Measurements from ENCODE around the gene OSTM1. TPM values are rescaled to one million over a fixed set of nuclear protein-coding genes. Genes with fewer than 3 reads are reported as not detected.

The OSTM1 gene
- total RNA-seq, 4 donors from 2014 or later, result 48.2 to 74.4 (median 61.2) TPM

DNA sequence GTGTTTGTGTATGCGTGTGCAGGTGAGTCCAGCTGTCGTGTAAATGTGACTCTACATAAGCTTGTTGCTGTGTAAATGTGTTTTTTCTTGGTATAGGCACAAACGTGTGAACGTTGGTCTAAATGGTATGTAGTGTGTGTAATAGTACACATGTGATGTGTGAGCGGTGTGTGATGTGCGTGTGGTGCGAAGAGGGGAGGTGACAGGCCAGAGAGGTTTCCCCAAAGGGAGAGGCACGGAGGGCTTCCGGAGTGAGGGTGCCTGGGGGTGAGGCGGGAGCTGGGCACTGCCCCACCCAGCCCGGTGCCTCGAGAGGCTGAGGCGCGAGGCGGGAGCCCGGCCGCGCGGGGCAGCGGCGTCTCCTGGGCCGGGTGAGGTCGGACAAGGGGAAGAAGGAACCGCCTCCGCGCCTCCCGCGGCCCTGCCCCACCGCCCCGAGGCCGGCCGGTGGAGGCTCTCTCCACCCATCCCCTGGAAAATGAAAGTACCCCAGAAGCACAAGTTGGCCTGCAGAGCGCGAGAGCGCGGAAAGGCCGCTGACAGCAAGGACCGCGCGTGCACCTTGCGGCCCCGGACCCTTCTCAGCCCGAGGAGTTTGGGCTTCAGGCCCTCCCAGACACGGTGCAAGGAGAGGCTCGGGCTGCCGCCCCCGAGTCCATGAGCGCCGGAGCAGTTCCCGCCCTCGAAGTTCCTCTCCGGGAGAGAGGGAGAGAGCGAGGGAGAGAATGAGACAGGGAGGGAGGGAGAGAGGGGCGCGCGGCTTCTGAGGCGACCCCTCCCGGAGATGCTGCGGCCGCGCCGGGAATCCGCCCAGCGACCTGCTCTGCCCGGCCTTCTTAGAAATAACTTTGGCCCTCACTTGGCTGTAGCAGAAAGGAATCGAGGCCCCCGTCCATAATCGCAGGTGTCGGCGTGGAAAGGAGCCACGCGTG, 43.2 kb upstream of the OSTM1 start:
- DNase-seq (ENCODE audit: extremely low spot score), result peak; percentile 89
- 9% methylated on average over 8 of the region's 72 CpGs for WGBS
- TF ChIP-seq, protein P1, sequence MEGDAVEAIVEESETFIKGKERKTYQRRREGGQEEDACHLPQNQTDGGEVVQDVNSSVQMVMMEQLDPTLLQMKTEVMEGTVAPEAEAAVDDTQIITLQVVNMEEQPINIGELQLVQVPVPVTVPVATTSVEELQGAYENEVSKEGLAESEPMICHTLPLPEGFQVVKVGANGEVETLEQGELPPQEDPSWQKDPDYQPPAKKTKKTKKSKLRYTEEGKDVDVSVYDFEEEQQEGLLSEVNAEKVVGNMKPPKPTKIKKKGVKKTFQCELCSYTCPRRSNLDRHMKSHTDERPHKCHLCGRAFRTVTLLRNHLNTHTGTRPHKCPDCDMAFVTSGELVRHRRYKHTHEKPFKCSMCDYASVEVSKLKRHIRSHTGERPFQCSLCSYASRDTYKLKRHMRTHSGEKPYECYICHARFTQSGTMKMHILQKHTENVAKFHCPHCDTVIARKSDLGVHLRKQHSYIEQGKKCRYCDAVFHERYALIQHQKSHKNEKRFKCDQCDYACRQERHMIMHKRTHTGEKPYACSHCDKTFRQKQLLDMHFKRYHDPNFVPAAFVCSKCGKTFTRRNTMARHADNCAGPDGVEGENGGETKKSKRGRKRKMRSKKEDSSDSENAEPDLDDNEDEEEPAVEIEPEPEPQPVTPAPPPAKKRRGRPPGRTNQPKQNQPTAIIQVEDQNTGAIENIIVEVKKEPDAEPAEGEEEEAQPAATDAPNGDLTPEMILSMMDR (IDR thresholded peaks at IDR 0.05), result no peak
- no peak for TF ChIP-seq POLR2AphosphoS5 (IDR thresholded peaks at IDR 0.05)
- TF ChIP-seq EP300 (IDR thresholded peaks at IDR 0.05), result no peak
- no peak for TF ChIP-seq POLR2A (IDR thresholded peaks at IDR 0.05; ENCODE audit: low read depth)
- intact Hi-C loops (cut with DNase I), result loop anchor here (10.0 kb wide), 1 partner anchor 377 kb away; no protein-coding TSS in a partner anchor
- Histone ChIP-seq H3K9me3 (no peaks in the 10 kb centered on the region), H3K4me3 (peak overlapping the region; percentile 62 to 76 (median 68)), H3K27ac (replicated peaks in 1 of 4) (no peak overlapping the region), H3K27me3 (peaks cover 13 to 96% (median 60%) of the 10 kb centered on the region in 4 donors), H3K36me3 (no peaks in the 10 kb centered on the region), H3K4me1 (peaks cover 47 to 65% (median 57%) of the 10 kb centered on the region in 4 donors)

DNA sequence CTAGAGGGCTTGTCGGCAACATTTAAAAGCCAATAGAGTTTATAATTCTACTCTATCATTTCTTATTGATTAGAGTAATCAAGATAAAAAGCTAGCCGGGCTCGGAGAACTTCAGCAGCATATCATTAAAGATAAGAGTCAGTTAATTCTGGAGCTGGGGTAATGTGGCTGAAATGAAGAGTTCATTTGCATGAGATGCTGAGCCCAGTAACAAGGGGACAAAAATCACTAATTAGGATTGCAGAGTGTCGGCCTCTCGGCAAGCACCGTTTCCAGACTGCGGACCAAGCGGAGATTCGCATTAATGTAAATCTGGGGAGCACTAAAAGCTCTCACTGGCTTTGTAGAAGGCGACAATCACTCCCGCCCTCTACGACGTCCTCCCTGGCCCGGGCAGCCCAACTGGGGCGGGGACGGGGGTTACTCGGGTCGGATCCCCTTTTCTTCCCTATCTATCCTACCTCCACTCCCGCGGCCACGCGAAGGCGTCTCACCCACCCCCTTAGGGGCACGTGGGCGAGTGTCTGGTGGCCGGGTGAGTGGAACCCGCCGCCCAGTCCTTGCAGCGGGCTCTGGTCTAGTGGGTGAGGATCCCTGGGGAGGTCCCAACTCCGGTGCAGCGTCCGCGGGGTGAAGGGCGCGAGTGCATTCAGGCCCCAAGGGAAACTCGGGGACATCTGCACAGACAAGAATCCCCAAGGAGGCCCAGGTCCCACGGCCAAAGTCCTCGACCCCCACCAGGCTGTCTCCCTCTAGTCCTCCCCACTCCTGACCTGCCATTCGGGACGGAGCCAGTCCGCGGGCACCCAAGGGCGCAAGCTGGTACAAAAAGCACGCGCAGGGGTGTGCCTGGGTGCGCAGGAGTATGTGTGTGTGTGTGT, 42.2 kb upstream of the OSTM1 start:
- WGBS, result 28% methylated on average over 24 of the region's 46 CpGs
- peaks cover 47 to 65% (median 57%) of the 10 kb centered on the region in 4 donors for H3K4me1 ChIP-seq
- peak overlapping the region; percentile 62 to 76 (median 68) for H3K4me3 ChIP-seq
- TF ChIP-seq POLR2A (IDR thresholded peaks at IDR 0.05; ENCODE audit: low read depth), result no peak
- TF ChIP-seq, protein P1 (IDR thresholded peaks at IDR 0.05), result no peak
- no peak for TF ChIP-seq EP300 (IDR thresholded peaks at IDR 0.05)
- no peak for TF ChIP-seq POLR2AphosphoS5 (IDR thresholded peaks at IDR 0.05)
- H3K9me3 ChIP-seq, result no peaks in the 10 kb centered on the region
- peak; percentile 89 for DNase-seq (ENCODE audit: extremely low spot score)
- H3K36me3 ChIP-seq, result no peaks in the 10 kb centered on the region
- intact Hi-C loops (cut with DNase I), result loop anchor here (10.0 kb wide), 1 partner anchor 378 kb away; no protein-coding TSS in a partner anchor
- no peak overlapping the region for H3K27ac ChIP-seq (replicated peaks in 1 of 4)
- H3K27me3 ChIP-seq, result peaks cover 13 to 93% (median 59%) of the 10 kb centered on the region in 4 donors

DNA sequence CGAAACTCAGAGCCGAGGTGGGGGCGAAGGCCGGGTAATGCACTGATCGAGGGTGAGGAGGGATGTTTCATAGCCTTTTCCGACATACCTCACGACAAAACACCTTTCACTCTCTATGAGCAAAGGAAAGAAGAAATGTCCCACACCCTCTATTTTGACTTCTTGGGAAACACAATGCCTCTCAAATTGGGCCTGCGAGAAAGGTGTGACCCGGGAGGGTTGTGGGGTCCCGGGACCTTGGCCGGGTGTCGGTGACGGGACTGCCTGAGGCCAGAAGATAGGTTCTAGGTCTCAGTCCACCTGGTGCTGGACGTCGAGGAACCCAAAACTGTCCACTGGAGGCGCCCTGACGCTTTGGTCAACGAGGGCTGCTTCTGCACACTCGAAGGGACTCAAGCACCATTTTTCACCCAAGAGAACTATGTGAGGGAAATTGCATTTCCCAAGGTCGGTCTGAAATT, 41.1 kb upstream of the OSTM1 start:
- H3K27me3 ChIP-seq, result peaks cover 13 to 83% (median 54%) of the 10 kb centered on the region in 4 donors
- DNase-seq (ENCODE audit: extremely low spot score), result no peak
- no peaks in the 10 kb centered on the region for H3K9me3 ChIP-seq
- intact Hi-C loops (cut with DNase I), result loop anchor here (10.0 kb wide), 1 partner anchor 379 kb away; no protein-coding TSS in a partner anchor
- H3K27ac ChIP-seq (replicated peaks in 1 of 4), result no peak overlapping the region
- no peak for TF ChIP-seq POLR2AphosphoS5 (IDR thresholded peaks at IDR 0.05)
- TF ChIP-seq, protein P1 (IDR thresholded peaks at IDR 0.05), result peak in 1 of 3 experiments; percentile 33
- peak overlapping the region; percentile 43 to 59 (median 44) for H3K4me3 ChIP-seq
- H3K36me3 ChIP-seq, result no peaks in the 10 kb centered on the region
- WGBS, result 11% methylated on average over 10 of the region's 20 CpGs
- peaks cover 47 to 65% (median 57%) of the 10 kb centered on the region in 4 donors for H3K4me1 ChIP-seq

DNA sequence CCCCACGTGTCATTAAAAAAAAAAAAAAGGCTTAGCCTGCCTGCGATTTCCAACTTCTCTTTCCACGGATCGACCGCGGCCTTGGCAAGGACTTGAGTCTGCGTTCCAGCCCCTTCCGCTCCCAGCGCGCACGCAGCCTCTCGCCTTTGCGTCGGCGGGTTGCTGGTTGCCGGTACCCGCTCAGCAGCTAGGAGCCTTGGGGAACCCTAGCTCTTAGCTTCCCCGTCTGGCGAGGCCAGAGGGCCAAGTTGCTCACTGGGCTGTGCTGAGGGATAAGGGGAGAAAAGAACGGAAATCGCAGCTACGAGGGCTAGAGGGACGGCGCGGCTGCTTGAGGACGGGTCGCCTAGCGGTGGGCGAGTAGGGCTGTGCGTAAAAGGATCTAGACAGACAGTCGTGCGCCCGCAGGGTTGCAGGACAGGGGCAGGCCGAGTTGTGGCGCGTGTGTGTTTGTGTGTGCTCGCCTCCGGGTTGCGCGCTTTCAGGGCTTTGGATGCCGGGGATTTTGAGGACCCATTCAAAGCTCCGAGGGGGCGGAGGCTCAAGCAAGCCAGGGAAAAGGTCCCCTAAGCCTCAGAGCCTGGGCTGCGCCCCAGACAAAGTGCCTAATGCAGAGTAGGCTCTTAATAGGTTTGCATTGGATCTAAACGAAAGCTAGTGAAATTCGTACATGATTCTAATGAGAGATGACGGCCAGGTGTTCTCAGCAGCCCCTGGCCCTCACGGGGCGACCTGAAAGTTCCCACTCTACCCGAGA, 40.5 kb upstream of the OSTM1 start:
- peaks cover 47 to 65% (median 57%) of the 10 kb centered on the region in 4 donors for H3K4me1 ChIP-seq
- WGBS, result 3% methylated on average over 45 of the region's 50 CpGs
- H3K4me3 ChIP-seq, result peak overlapping the region; percentile 43 to 59 (median 44)

More for the DNA sequence above, 40.5 kb upstream of the OSTM1 start:
- TF ChIP-seq POLR2AphosphoS5 (IDR thresholded peaks at IDR 0.05) (peak in 1 of 2 donors; percentile 14), EP300 (IDR thresholded peaks at IDR 0.05) (no peak)
- no peak for DNase-seq (ENCODE audit: extremely low spot score)
- Histone ChIP-seq H3K9me3 (no peaks in the 10 kb centered on the region), H3K27me3 (peaks cover 13 to 80% (median 53%) of the 10 kb centered on the region in 4 donors), H3K36me3 (no peaks in the 10 kb centered on the region), H3K27ac (replicated peaks in 1 of 4) (no peak overlapping the region)
- intact Hi-C loops (cut with DNase I), result loop anchor here (5.0 to 10.0 kb wide), 2 partner anchors 380 to 412 kb away; no protein-coding TSS in a partner anchor
